ENCODE measurements around the gene ZNF384. TPM values are rescaled to one million over a fixed set of nuclear protein-coding genes. Genes with fewer than 3 reads are reported as not detected.
A peak's percentile ranks its signal among the peaks of the same experiment; 100 is the strongest.
"Not testable (repeated sequence)": the region's sequence is repeated elsewhere in the genome, so short reads cannot be mapped to it uniquely, and the experiment has no call there.

The ZNF384 gene
- total and polyA plus RNA-seq, 7 donors: 22.0 to 44.9 (median 26.2) TPM

DNA sequence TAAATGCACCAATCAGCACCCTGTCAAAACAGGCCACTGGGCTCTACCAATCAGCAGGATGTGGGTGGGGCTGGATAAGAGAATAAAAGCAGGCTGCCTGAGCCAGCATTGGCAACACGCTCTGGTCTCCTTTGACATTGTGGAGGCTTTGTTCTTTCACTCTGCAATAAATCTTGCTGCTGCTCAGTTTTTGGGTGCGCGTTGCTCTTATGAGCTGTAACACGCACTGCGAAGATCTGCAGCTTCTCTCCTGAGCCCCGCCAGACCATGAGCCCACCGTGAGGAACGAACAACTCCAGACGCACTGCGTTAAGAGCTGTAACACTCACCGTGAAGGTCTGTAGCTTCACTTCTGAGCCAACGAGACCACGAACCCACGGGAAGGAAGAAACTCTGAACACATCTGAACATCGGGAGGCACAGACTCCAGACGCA lies 19.8 kb upstream of the ZNF384 start:
- no peaks in the 10 kb centered on the region for H3K4me1 ChIP-seq
- no peak overlapping the region for H3K27ac ChIP-seq
- H3K4me3 ChIP-seq: no peak overlapping the region
- DNase-seq (no peak), ATAC-seq (no peak)
- TF ChIP-seq, protein P1, sequence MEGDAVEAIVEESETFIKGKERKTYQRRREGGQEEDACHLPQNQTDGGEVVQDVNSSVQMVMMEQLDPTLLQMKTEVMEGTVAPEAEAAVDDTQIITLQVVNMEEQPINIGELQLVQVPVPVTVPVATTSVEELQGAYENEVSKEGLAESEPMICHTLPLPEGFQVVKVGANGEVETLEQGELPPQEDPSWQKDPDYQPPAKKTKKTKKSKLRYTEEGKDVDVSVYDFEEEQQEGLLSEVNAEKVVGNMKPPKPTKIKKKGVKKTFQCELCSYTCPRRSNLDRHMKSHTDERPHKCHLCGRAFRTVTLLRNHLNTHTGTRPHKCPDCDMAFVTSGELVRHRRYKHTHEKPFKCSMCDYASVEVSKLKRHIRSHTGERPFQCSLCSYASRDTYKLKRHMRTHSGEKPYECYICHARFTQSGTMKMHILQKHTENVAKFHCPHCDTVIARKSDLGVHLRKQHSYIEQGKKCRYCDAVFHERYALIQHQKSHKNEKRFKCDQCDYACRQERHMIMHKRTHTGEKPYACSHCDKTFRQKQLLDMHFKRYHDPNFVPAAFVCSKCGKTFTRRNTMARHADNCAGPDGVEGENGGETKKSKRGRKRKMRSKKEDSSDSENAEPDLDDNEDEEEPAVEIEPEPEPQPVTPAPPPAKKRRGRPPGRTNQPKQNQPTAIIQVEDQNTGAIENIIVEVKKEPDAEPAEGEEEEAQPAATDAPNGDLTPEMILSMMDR (IDR thresholded peaks at IDR 0.05): no peak
- 59% methylated on average over 16 of the region's 16 CpGs for WGBS, 3 donors
- peaks cover 0 to 59% (median 6%) of the 10 kb centered on the region in 3 donors for H3K27me3 ChIP-seq (ENCODE audit: insufficient read depth in 3 of 3, low read length in 2 of 3)
- H3K36me3 ChIP-seq (ENCODE audit: insufficient read depth in 1 of 2, low read depth in 1 of 2): no peaks in the 10 kb centered on the region
- intact Hi-C loops (cut with DNase I): no loop called here
- no peaks in the 10 kb centered on the region for H3K9me3 ChIP-seq

DNA sequence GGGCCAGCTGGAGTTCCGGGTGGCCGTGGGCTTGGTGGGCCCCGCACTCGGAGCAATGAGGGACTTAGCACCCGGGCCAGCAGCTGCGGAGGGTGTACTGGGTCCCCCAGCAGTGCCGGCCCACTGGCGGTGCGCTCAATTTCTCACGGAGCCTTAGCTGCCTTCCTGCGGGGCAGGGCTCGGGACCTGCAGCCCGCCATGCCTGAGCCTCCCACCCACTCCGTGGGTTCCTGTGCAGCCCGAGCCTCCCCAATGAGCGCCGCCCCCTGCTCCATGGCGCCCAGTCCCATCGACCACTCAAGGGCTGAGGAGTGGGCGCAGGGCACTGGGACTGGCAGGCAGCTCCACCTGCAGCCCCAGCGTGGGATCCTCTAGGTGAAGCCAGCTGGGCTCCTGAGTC lies 19.2 kb upstream of the ZNF384 start:
- H3K4me1 ChIP-seq; ATAC-seq; DNase-seq; H3K36me3 ChIP-seq (ENCODE audit: insufficient read depth in 1 of 2, low read depth in 1 of 2); H3K4me3 ChIP-seq; H3K9me3 ChIP-seq; intact Hi-C loops (cut with DNase I); H3K27ac ChIP-seq: not testable (repeated sequence)
- 88 to 94% (median 90%) methylated on average over 16 to 21 of the region's 21 CpGs for WGBS, 3 donors
- peaks cover 0 to 63% (median 8%) of the 10 kb centered on the region in 3 donors for H3K27me3 ChIP-seq (ENCODE audit: insufficient read depth in 3 of 3, low read length in 2 of 3)

DNA sequence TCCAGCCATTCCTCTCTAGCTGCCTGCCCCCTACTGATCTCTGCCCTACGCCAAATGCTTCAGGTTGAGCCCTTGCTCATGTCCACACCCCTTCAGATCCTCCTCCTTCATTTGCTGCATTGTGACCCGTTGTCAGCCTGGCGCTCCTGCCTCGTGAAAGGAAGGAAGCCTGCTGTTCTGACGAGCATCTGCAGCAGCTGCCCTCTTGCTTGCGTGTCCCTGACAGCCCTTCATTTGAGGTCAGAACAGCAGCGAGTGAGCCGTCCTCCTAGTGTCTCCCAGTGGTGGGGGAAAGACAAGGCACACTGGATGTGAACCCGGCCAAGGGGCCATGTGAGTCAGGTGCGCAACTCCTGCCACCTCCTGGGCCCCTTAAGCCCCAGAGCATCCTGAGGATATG lies 14.5 kb upstream of the ZNF384 start:
- no peaks in the 10 kb centered on the region for H3K36me3 ChIP-seq (ENCODE audit: insufficient read depth in 1 of 2, low read depth in 1 of 2)
- DNase-seq (no peak), ATAC-seq (no peak)
- H3K27ac ChIP-seq: no peak overlapping the region
- H3K27me3 ChIP-seq (ENCODE audit: insufficient read depth in 3 of 3, low read length in 2 of 3): peaks cover 0 to 85% (median 27%) of the 10 kb centered on the region in 3 donors
- 9 to 12% (median 12%) methylated on average over 10 of the region's 10 CpGs for WGBS, 3 donors
- no peaks in the 10 kb centered on the region for H3K9me3 ChIP-seq
- intact Hi-C loops (cut with DNase I): no loop called here
- no peaks in the 10 kb centered on the region for H3K4me1 ChIP-seq
- no peak overlapping the region for H3K4me3 ChIP-seq
- TF ChIP-seq, protein P1 (IDR thresholded peaks at IDR 0.05): no peak

- no peak for ATAC-seq
- H3K4me3 ChIP-seq: peak overlapping the region; percentile 55
- no peaks in the 10 kb centered on the region for H3K4me1 ChIP-seq
- peaks cover 0 to 95% (median 29%) of the 10 kb centered on the region in 3 donors for H3K27me3 ChIP-seq (ENCODE audit: insufficient read depth in 3 of 3, low read length in 2 of 3)
- WGBS, 3 donors: 30 to 36% (median 32%) methylated on average over 13 of the region's 13 CpGs
- intact Hi-C loops (cut with DNase I): no loop called here
- H3K27ac ChIP-seq: no peak overlapping the region
- no peaks in the 10 kb centered on the region for H3K36me3 ChIP-seq (ENCODE audit: insufficient read depth in 1 of 2, low read depth in 1 of 2)
- TF ChIP-seq, protein P1 (IDR thresholded peaks at IDR 0.05): no peak
- H3K9me3 ChIP-seq: no peaks in the 10 kb centered on the region
- DNase-seq: no peak
These were observed 12.0 kb upstream of the ZNF384 start for GRCh38 chr12:6701078-6701768.

DNA sequence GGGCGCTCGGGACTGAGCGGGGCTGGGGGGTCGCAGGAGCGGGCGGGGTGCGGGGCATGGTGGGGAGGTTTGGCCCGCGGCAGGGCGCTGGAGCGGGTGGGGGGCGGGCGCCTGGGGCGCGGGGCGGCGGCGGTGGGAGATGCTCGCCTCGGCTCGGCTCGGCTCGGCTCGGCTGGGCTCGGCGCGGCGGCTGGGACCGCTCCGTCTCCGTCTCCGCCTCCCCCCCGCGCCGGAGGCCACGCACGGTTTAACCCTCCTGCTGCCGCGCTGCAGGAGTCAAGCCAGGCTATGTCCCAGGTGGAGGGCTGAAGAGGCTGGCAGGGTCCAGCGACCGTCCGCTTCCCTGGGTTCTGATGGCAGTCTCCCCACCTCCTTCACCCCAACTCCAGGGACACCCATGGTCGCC lies 11.5 kb upstream of the ZNF384 start, which contains the start of gene PIANP:
Gene PIANP, minus strand, starts transcription at position 170 of the 406 bp plus-strand sequence. CDS start 2,754 bp downstream, outside the sequence.
- H3K27ac ChIP-seq: no peak within 1 kb of the TSS
- H3K4me3 ChIP-seq: peak within 1 kb of the TSS; percentile 55
- DNase-seq (peak in 1 of 2 donors; percentile 41), ATAC-seq (peak; percentile 27 to 60 (median 36))
- intact Hi-C loops (cut with DNase I): no loop called here
- no peaks in the 10 kb centered on the region for H3K4me1 ChIP-seq
- no peaks in the 10 kb centered on the region for H3K9me3 ChIP-seq
- H3K27me3 ChIP-seq (ENCODE audit: insufficient read depth in 3 of 3, low read length in 2 of 3): peaks cover 0 to 95% (median 34%) of the 10 kb centered on the region in 3 donors
- whole genome bisulfite sequencing, 3 donors: 0 to 2% (median 1%) methylated on average over 11 to 43 of the region's 43 CpGs
- no peaks in the 10 kb centered on the region for H3K36me3 ChIP-seq (ENCODE audit: insufficient read depth in 1 of 2, low read depth in 1 of 2)
- TF ChIP-seq, protein P1 (IDR thresholded peaks at IDR 0.05): no peak

Data from psoas muscle (tissue), 8 donors.